Stimulated activated memory B cell treated with anti-CD40 and anti-IgM and Interleukin-4, amounts not matched to agents 10 μg/mL and 1 μg/mL and 100 μg/mL, for 72 hours (primary cell): ENCODE measurements around the gene IFFO2.

Experiments used
- ATAC-seq: fragments of 150-1000 bp; cut with Tn5 transposase; 2 replicates; pipeline ENCODE4 v1.10.0; 2021
- H3K27ac Mint-ChIP-seq: one replicate; pipeline ENCODE4 v1.8.0; 2022; ENCODE audit warnings: mild to moderate bottlenecking, mixed read lengths
- H3K27me3 Mint-ChIP-seq: one replicate; pipeline ENCODE4 v1.8.0; 2022; ENCODE audit warnings: mixed read lengths
- H3K36me3 Mint-ChIP-seq: one replicate; pipeline ENCODE4 v1.8.0; 2022; ENCODE audit warnings: mixed read lengths
- H3K4me1 Mint-ChIP-seq: one replicate; pipeline ENCODE4 v1.8.0; 2022; ENCODE audit warnings: mixed read lengths
- H3K4me3 Mint-ChIP-seq: one replicate; pipeline ENCODE4 v1.8.0; 2022; ENCODE audit warnings: mild to moderate bottlenecking, moderate library complexity, mixed read lengths
- H3K9me3 Mint-ChIP-seq: one replicate; pipeline ENCODE4 v1.8.0; 2022; ENCODE audit warnings: mixed read lengths

The IFFO2 gene

GRCh38 chr1:18913065-18913835 lies 43.2 kb downstream of the IFFO2 start:
- Mint-ChIP-seq H3K36me3 (peaks cover 53% of the 10 kb centered on the region), H3K27me3 (no peaks in the 10 kb centered on the region), H3K4me1 (peaks cover 16% of the 10 kb centered on the region), H3K4me3 (no peak overlapping the region), H3K27ac (peak overlapping the region; percentile 64), H3K9me3 (no peaks in the 10 kb centered on the region)
- ATAC-seq = peak; percentile 80

DNA sequence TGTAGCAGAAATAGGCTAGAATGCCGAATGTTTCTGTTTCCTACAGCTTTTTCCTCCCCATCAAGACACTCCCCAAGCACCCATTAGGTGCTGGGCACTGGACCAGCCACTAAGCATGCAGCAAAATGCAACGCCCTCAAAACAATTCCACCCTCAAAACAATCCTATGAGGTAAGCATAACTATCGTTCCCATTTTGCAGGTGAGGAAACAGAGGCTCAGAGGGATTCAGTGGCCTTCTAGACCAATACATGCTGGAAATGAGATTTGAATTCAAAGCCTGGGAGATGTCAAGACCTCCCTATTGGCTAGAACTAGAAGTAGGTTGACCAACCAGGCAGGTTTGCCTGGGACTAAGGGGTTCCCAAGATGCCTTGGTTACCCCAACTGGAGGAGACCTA lies 43.9 kb downstream of the IFFO2 start:
- Mint-ChIP-seq H3K27ac (no peak overlapping the region), H3K9me3 (no peaks in the 10 kb centered on the region), H3K4me3 (no peak overlapping the region), H3K4me1 (peaks cover 23% of the 10 kb centered on the region), H3K36me3 (peaks cover 53% of the 10 kb centered on the region), H3K27me3 (no peaks in the 10 kb centered on the region)
- ATAC-seq = no peak

DNA sequence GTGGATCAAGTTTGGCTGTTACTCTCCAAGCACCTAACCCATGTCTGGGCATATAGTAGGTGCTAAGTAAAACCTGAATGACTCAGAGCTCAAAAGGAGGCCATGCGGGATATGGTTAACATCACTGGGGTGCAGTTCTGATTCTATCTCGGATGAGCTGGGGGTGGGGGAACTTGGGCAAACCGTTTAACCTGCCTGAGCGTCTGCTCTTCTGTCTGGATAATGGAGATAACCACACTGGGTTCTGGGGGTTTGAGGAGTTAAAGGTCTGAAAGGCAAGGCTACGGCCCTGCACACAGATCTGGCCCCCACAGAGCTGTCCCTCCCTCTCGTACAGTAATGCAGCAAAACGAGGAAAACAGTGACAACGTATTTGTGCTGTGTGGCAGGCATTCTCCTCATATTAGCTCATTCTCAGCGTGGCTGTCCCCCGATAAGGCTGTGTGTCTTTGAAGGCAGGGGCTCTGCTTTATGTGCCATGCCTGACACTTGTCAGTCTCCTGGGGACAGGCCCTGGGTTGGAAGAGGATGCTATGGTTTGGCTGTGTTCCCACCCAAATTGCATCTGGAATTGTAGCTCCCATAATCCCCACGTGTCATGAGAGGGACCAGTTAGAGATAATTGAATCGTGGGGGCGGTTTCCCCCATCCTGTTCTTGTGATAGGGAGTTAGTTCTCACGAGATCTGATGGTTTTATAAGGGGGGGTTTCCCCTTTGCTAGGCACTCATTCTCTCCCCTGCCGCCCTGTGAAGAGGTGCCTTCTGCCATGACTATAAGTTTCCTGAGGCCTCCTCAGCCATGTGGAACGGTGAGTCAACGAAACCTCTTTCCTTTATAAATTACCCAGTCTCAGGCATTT lies 47.3 kb downstream of the IFFO2 start:
- Mint-ChIP-seq H3K9me3 (no peaks in the 10 kb centered on the region), H3K4me1 (peaks cover 34% of the 10 kb centered on the region), H3K4me3 (no peak overlapping the region), H3K27me3 (no peaks in the 10 kb centered on the region), H3K27ac (peak overlapping the region; percentile 71), H3K36me3 (peaks cover 47% of the 10 kb centered on the region)
- no peak for ATAC-seq

DNA sequence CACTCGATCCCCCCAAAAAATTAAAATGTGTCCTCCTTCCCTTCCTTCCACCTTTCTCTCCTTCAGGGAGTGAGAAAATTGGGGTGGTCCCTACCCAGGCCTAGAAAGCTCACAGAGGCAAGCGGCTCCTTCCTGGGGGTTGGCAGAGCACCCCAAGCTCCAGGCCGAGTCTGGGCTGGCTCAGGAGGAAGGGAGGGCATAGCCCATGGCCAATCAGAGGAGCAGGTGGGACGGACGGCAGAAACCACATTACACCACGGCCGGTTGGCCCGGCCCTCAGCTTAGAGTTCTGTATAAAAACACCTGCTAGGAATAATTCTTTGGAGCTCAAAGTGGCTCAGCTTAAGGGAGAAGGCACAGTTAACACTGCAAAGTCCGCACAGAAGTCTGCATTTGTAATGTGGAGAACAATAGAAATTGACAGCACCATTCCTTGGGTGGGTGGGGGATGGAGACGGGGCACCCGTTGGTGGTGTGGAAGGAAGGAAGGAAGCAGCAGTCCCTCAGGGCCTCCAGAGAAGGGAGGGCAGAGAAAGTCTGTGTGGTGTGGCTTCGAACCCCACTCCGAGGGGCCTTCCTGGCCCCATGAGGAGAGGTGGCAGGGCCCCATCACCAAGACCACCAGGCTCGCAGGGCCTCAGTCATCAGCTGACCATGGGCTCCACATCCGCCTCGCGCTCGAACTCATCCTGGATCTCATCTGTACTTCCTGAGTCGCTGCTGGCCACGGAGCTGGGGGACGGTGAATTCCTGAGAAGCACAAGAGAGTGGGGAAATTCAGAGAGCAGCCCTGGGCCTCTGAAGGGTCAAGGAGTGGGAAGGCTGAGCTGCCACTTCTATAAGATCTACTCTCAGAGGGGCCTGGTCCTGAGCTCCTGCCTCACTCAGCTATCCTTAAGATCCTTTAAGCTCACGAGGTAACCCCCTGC lies 48.3 kb downstream of the IFFO2 start:
- peaks cover 43% of the 10 kb centered on the region for H3K36me3 Mint-ChIP-seq
- H3K9me3 Mint-ChIP-seq = no peaks in the 10 kb centered on the region
- H3K4me3 Mint-ChIP-seq = peak overlapping the region; percentile 59
- H3K27me3 Mint-ChIP-seq = no peaks in the 10 kb centered on the region
- ATAC-seq = peak; percentile 69
- H3K27ac Mint-ChIP-seq = peak overlapping the region; percentile 71
- H3K4me1 Mint-ChIP-seq = peaks cover 41% of the 10 kb centered on the region

GRCh38 chr1:18907021-18907916 lies 49.2 kb downstream of the IFFO2 start:
- peaks cover 38% of the 10 kb centered on the region for H3K36me3 Mint-ChIP-seq
- peak overlapping the region; percentile 71 for H3K27ac Mint-ChIP-seq

DNA sequence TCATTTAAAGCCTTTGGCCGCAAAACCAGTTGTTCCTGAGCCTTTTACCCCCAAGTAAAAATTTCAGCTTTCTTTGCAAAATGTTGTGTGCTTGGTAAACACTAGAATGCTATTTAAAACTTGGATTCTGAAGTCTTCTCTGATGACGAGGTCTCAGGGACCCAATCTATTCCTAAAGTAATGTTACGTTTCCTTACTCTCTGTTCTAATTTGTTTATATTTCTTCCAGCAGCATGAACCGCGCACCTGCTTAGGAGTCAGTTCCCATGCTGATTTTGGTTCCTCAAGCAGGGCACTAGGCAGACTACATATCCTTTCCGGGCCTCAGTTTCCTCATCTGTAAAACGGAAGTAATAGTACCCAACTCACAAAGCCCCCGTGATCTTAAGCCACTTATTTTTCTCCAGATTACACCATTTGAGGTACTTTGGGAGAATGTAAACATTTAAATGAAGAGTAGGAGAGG lies 53.2 kb downstream of the IFFO2 start:
- peaks cover 42% of the 10 kb centered on the region for H3K4me1 Mint-ChIP-seq
- no peak for ATAC-seq
- H3K36me3 Mint-ChIP-seq = peaks cover 8% of the 10 kb centered on the region

More at GRCh38 chr1:18907021-18907916, 49.2 kb downstream of the IFFO2 start:
- peak; percentile 25 for ATAC-seq
- no peaks in the 10 kb centered on the region for H3K27me3 Mint-ChIP-seq
- H3K4me3 Mint-ChIP-seq = no peak overlapping the region
- peaks cover 38% of the 10 kb centered on the region for H3K4me1 Mint-ChIP-seq
- no peaks in the 10 kb centered on the region for H3K9me3 Mint-ChIP-seq

DNA sequence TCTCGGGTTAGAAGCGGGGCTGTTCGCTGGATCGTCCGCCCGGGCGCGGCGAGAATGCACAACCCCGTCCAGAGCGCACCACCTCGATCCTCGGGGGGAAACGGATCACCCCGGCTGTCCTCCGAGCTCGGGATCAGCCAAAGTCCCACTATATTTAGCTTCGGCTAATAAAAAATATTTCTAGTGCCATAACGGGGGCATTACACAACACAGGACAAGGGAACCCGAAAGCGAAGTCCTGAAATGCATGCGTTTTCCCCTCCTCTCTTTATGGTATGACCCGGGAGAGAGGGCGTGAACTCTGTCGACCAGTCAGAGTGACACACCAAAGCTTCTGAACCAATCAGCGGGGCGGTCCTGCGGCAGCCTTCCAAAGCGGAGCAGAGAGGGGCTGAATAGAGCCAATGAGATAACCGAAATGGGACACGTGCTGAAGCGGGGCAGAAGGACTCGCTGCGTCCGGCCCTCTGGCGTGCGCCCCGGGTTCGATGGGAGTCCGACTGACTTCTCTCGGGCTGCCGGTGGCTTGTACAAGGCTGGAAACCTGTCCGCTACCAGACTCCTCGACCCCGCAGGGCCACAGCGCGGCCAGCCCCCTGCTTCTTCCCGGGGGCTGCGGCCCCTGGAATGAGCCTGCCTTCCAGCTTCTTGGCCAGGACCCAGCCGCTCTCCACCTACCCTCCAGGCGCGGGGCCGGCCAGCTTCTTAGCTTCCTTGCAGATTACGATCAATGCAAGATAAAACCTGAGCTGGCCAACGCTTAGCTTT lies 53.8 kb downstream of the IFFO2 start, which contains the start of gene ALDH4A1:
Gene ALDH4A1 (minus strand): TSS at position 33 of the 768 bp plus-strand sequence. CDS start 32 bp downstream, at position 1.
- H3K9me3 Mint-ChIP-seq = no peaks in the 10 kb centered on the region
- ATAC-seq = peak; percentile 99
- peak within 1 kb of the TSS; percentile 92 for H3K27ac Mint-ChIP-seq
- peaks cover 2% of the 10 kb centered on the region for H3K36me3 Mint-ChIP-seq
- H3K27me3 Mint-ChIP-seq = no peaks in the 10 kb centered on the region
- peaks cover 35% of the 10 kb centered on the region for H3K4me1 Mint-ChIP-seq
- peak within 1 kb of the TSS; percentile 97 for H3K4me3 Mint-ChIP-seq

More for the DNA sequence above, 53.2 kb downstream of the IFFO2 start:
- H3K9me3 Mint-ChIP-seq = no peaks in the 10 kb centered on the region
- H3K27me3 Mint-ChIP-seq = no peaks in the 10 kb centered on the region
- H3K27ac Mint-ChIP-seq = peak overlapping the region; percentile 92
- peak overlapping the region; percentile 97 for H3K4me3 Mint-ChIP-seq

GRCh38 chr1:18901952-18902522 lies 54.4 kb downstream of the IFFO2 start:
- ATAC-seq = peak; percentile 14
- H3K27ac Mint-ChIP-seq = peak overlapping the region; percentile 92
- no peaks in the 10 kb centered on the region for H3K9me3 Mint-ChIP-seq
- H3K36me3 Mint-ChIP-seq = no peaks in the 10 kb centered on the region
- H3K4me1 Mint-ChIP-seq = peaks cover 29% of the 10 kb centered on the region
- H3K4me3 Mint-ChIP-seq = peak overlapping the region; percentile 97
- no peaks in the 10 kb centered on the region for H3K27me3 Mint-ChIP-seq

DNA sequence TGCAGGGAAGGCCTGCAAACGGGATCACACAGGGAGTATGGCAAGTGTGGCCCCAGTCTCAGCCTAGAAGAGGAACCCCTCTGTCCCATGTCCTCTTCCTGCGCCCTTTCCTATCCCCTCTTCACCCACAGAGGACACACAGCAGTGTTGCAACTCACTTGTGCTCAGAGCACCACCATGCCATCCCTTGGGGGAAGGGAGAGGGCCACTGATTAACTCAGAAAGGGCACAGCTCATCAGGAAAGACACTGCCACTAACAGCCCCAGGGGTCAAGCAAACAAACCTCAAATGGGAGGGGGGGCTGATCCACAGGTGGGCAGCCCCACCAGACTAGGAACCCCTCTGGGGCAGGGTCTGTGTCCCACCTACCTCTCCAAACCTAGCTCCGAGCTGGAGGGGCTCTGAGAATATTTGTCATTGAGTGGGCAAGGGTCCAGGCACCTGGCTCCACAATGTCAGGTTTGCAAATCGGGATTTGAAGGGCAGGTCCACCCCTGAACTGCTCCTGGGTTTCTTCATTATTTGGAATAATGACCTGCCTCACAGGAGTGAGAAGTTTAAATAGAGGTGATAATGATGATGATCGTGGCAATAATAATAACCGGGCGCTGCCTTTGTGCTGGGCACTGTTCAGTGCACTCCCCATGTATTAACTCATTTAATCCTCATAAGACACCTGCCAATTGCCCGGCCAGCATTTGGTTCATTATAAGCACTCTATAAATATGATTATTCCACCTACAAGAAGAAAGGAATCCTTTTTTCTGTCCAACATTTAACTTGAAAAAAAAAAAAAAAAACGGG lies 55.1 kb downstream of the IFFO2 start:
- peak overlapping the region; percentile 97 for H3K4me3 Mint-ChIP-seq
- no peaks in the 10 kb centered on the region for H3K9me3 Mint-ChIP-seq
- no peaks in the 10 kb centered on the region for H3K36me3 Mint-ChIP-seq
- H3K4me1 Mint-ChIP-seq = peaks cover 23% of the 10 kb centered on the region
- peak overlapping the region; percentile 92 for H3K27ac Mint-ChIP-seq
- ATAC-seq = no peak
- H3K27me3 Mint-ChIP-seq = no peaks in the 10 kb centered on the region

GRCh38 chr1:18900303-18900841 lies 56.1 kb downstream of the IFFO2 start:
- Mint-ChIP-seq H3K27ac (no peak overlapping the region), H3K27me3 (no peaks in the 10 kb centered on the region), H3K4me1 (peaks cover 23% of the 10 kb centered on the region), H3K4me3 (no peak overlapping the region), H3K9me3 (no peaks in the 10 kb centered on the region), H3K36me3 (no peaks in the 10 kb centered on the region)
- no peak for ATAC-seq

DNA sequence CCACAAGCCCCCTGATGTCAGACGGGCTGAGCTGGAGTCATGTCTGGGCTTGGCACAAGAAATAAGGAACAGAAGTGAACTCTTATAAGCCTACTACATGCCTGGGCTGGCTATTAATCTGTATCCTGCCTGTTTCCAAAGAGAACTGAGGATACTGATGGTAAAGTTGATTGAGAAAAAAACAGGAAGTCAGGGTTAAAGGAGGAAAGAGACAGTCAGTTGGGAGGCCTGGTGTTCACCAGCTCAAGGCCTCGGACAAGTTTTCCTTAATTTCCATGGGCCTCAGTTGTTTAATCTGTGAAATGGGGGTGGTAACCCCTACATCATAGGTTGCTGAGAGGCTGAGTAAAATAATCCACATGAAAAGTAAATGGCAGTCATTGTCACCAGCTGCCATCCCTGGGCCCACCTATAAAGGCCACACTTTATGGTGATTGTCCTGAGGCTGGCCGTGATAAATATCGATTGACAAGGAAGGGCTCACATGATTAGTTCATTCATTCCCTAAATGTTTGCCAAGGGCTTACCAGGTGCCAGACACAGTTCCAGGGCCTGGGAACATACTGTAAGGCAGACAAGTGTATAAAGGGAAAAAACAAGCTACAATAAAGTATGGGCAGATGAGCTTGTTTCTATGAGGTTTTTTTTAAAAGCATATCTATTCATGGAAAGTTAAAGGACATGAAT lies 57.0 kb downstream of the IFFO2 start:
- Mint-ChIP-seq H3K9me3 (no peaks in the 10 kb centered on the region), H3K27ac (peak overlapping the region; percentile 17), H3K4me3 (no peak overlapping the region), H3K4me1 (peaks cover 23% of the 10 kb centered on the region), H3K36me3 (no peaks in the 10 kb centered on the region), H3K27me3 (no peaks in the 10 kb centered on the region)
- ATAC-seq = no peak

- no peaks in the 10 kb centered on the region for H3K27me3 Mint-ChIP-seq
- H3K4me1 Mint-ChIP-seq = peaks cover 17% of the 10 kb centered on the region
- H3K4me3 Mint-ChIP-seq = no peak overlapping the region
- ATAC-seq = no peak
- H3K27ac Mint-ChIP-seq = peak overlapping the region; percentile 17
- H3K36me3 Mint-ChIP-seq = no peaks in the 10 kb centered on the region
- H3K9me3 Mint-ChIP-seq = no peaks in the 10 kb centered on the region
Measured at GRCh38 chr1:18898567-18898966, 57.9 kb downstream of the IFFO2 start.
